ENCODE data around the gene E2F7.

Gene E2F7

GRCh38 chr12:77010691-77011548, 54.4 kb downstream of the E2F7 start:
- DNase-seq, result peak; percentile 79

- DNase-seq, result peak; percentile 45
Observed at GRCh38 chr12:77007476-77007875, 57.9 kb downstream of the E2F7 start.

GRCh38 chr12:77005611-77006098, 59.7 kb downstream of the E2F7 start:
- DNase-seq, result no peak

GRCh38 chr12:77003914-77004313, 61.5 kb downstream of the E2F7 start:
- DNase-seq, result no peak

GRCh38 chr12:77003246-77003645, 62.1 kb downstream of the E2F7 start:
- no peak for DNase-seq

GRCh38 chr12:77002382-77002781, 63.0 kb downstream of the E2F7 start:
- DNase-seq, result no peak

GRCh38 chr12:77001276-77001675, 64.1 kb downstream of the E2F7 start:
- no peak for DNase-seq

- no peak for DNase-seq
Observed at GRCh38 chr12:76998908-76999556, 66.3 kb downstream of the E2F7 start.

- no peak for DNase-seq
Observed at GRCh38 chr12:76998386-76998785, 67.0 kb downstream of the E2F7 start.

GRCh38 chr12:76997011-76997780, 68.2 kb downstream of the E2F7 start:
- peak; percentile 45 for DNase-seq

GRCh38 chr12:76990716-76991115, 74.7 kb downstream of the E2F7 start:
- no peak for DNase-seq

- DNase-seq, result no peak
Observed at GRCh38 chr12:76984566-76984965, 80.8 kb downstream of the E2F7 start.

- no peak for DNase-seq
Observed at GRCh38 chr12:76983420-76983819, 81.9 kb downstream of the E2F7 start.

GRCh38 chr12:76980196-76980595, 85.2 kb downstream of the E2F7 start:
- no peak for DNase-seq

GRCh38 chr12:76976777-76977382, 88.5 kb downstream of the E2F7 start:
- peak; percentile 73 for DNase-seq
